Activated CD4-positive, alpha-beta T cell treated with anti-CD3 and anti-CD28 coated beads, Interleukin-2, amount 50 U/mL, for 4 hours (primary cell): ENCODE measurements around the gene RAB11FIP3.
"Not testable (repeated sequence)": the region's sequence is repeated elsewhere in the genome, so short reads cannot be mapped to it uniquely, and the experiment has no call there.

Source experiments
- DNase-seq, 2 experiments: peaks; one replicate each; pipeline ENCODE4 v3.0.0-alpha.2; 2020

Gene RAB11FIP3

DNA sequence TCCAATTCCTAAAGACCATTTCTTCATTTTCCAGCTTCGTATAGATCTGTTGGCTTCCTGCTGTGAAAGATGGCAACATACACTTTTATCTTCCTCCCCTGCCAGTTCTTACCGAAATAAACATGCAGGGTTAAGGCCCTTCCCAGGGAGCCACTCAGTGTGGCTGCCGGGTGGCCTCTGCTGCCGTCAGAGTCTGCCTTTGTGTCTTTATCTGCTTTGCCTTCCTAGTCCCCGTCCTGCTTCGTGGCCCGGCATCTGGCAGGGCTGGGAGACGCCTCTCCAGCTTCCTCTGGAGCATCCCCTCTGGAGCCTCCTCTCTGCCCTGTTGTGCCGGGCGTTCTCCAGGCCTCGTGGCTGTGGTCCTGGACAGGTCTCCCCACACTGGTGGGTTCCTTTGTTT is 71.8 kb downstream of the RAB11FIP3 start:
- no peak for DNase-seq

DNA sequence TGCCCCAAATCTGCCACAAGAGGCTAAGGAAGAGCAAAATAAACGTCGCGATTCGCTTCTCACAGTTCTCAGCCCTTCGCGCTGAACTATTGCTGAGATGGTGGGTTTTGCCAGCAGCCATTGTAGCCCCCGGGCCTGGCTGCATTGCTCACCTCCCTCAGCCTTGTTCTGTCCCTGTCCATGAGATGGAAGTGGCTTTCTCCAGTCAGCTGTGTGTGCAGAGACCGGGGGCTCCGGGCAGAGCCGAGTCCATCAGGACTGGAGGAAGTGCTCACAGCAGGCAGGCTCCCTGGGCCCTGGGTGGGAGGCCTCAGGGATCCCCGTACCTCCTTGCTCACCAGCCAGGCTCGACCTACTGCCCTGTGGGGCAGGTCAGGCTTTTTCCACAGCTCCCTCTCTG is 74.5 kb downstream of the RAB11FIP3 start:
- no peak for DNase-seq

DNA sequence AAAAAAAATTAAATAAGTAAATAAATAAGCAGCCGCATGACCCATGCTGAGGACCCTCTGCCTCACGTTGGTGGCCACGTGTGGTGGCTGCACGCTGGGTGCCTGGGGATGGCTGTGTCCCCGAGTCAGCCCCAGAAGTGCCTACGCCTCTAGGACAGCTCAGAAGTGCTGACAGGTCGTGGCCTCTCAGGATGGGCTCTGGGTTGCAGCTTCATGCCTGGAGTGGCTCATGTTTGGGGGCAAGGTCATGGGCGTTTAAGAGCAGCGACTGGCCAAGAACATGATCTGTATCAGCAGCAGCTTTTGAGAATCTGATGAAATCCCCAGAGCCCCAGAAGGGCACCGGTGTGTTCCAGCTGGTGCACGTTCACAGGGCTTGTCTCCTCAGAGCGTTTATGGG is 75.3 kb downstream of the RAB11FIP3 start:
- no peak for DNase-seq

DNA sequence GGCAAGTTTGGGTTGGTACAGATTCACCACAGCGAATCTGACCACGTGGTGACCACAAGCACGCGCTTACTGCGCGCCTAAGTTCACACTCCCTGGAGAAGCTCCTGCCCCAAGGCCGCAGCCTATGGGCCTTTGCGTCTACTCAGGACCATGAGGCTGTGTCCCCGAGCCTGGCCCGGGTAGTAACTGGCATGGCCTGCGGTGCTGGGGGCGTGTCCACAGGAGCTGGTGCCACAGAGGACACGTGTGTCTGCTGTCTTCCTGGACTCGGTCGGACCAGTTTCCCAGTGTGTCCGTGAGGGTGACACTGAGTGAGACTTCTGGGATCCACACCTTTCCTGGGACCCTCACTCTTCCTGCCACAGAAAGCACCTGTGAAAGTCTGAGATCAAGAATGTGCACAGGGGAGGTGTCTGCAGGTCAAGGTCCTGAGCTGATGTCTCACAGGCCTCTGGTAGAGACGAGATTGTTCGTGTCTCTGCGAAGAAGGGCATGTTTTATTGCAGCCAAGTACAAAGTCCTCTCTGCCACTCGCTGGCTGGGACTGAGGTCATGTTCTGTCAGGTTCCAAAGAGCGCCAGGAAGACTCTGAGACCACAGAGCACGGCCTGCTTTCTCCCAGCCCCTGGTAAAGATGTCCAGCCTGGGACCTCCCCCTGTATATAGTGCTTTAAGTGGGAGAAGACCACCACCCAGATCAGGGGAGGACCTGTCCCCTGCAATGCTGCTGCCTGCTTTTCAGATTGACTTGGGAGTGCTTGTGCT is 76.9 kb downstream of the RAB11FIP3 start:
- no peak for DNase-seq

DNA sequence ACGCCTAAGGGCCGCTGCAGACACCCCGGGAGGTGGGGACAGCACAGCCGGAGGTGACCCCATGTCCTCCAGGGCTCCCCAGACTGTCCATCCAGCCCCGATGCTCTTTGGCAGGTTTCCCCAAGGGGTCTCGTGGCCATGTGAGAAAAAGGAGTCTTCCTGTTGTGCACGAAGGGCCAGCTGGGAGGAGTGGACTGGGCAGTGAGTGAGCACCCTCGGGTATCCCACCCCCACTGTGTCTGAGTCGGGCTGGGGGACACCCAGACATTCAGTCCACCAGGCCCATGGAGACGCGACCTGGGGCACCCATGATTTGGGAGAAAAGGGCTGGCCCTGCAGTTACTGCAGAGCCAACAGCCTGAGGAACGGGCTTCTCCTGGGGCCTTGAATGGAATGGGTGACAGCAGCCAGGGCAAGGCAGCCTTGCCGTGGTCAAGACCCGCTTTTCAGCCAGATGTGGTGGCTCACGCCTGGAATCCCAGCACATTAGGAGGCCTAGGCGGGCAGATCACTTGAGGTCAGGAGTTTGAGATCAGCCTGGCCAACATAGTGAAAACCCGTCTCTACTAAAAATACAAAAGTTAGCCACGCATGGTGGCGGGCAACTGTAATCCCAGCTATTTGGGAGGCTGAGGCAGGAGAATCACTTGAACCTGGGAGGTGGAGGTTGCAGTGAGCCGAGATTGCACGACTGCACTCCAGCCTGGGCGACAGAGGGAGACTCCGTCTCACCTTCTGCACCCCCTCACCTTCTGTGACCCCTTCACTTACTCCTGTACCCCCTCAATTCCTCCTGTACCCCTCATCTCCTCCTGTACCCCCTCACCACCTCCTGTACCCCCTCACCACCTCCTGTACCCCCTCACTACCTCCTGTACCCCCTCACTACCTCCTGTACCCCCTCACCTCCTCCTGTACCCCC is 78.0 kb downstream of the RAB11FIP3 start:
- no peak for DNase-seq

DNA sequence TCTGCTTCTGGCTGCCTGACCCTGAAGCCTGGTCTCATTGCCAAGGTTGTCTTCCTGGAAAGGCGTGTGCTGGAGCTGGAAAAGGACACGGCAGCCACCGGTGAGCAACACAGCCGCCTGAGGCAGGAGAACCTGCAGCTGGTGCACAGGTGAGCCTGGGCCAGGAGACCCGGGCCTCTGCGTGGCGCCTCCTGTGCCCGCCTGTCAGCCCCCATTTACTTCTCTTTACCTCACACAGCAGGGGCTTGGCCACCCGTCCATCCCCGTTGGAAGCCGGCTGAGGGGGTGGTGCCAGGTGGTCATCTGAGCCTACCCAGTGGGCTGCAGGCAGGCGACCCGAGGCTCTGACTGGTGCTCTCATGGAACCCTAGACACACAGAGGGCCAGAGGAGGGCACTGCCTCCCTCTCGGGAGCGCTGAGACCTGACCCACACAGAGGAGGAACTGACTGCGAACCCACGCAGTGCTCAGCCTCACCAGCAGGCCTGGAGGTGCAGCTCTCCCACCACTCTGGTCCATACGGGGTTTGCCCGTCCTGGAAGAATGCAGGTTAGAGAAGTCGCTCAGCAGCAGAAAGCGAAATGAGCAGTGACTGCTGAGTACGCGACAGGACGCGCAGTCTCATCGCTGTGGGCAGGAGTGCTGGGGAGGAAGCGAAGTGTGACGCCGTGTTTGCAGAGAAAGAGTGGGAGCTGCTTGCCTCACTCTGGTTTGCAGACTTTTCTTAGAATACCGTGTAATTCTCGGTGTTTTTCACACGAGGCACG is 80.2 kb downstream of the RAB11FIP3 start:
- DNase-seq, result no peak

DNA sequence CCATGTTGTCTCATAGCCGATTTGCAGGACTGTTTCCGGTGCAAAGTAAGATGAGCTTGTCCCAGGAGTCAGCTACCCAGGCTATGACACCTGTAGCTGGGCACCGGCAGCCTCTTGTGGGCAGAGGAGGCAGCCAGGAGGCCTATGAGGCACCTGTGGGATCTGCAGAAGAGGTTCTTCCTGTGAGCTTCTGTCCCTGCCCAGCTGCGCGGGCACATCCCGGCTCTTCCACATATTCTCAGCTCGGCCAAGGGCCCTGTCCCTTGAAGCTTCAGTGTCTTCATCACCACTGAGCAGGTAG is 80.7 kb downstream of the RAB11FIP3 start:
- no peak for DNase-seq

DNA sequence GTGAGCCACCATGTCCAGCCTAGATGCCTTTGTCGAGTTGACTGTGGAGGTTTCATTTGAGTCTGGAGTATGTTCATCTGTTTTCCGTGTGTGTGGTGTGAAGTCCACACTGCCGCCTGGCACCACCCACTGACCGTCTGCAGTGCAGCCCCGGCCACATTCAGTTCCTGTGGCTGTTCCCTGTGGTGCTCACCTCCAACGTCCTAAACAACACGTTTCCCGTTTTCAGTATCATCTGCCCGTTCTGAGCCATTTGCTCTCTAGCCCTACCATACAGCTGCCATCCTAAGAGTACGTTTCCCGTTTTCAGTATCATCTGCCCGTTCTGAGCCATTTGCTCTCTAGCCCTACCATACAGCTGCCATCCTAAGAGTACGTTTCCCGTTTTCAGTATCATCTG is 82.1 kb downstream of the RAB11FIP3 start:
- DNase-seq, result not testable (repeated sequence)

DNA sequence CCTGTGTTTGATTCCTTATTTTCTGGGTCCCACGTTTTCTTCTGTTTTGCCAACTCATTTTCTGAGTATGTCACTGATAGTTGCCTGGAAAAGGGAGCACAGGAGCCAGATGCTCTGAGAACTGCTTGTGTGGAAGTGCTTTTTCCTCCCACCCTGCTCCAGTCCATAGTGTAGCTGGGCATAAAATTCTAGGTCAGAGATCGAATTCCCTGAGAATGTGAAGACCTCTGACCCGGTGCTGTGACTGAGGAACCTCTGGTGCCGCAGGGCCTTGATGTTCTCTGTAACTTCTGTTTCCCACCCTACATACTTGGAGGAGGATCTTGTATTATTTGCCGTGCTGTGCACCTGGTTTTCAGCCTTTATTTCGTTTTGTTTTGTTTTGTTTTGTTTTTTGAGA is 82.5 kb downstream of the RAB11FIP3 start:
- no peak for DNase-seq

DNA sequence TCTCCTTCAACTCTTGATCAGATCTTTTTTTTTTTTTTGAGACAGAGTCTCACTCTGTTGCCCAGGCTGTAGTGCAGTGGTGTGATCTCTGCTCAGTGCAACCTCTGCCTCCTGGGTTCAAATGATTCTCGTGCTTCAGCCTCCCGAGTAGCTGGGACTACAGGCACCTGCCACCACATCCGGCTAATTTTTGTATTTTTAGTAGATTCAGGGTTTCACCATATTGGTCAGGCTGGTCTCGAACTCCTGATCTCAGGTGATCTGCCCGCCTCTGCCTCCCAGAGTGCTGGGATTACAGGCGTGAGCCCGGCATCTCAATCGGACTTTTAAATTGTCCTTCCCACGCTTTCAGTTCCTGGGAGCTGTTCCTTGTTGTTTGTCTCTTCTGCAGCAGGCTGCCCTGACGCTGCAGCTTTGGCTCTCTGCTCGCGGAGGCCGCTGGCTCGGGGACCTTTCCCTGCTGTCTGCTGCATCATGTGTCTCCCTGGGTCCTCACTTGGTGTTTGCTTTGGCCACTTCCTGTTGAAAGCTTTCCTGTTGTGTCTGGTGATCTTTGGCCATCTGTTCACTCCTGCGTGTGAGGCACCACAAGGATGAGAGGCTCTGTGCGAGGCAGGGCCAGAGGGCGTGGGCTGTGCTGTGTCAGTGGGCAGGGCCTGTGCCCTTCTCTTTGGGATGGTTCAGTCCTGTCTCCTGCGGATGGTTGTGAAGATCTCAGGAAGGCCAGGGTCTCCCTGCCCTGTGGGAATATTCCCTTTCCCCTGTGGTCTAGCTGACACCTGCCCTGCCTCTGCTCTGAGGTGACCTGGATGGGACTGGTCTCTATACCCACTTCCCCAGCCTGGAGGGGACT is 83.7 kb downstream of the RAB11FIP3 start:
- DNase-seq, result no peak

DNA sequence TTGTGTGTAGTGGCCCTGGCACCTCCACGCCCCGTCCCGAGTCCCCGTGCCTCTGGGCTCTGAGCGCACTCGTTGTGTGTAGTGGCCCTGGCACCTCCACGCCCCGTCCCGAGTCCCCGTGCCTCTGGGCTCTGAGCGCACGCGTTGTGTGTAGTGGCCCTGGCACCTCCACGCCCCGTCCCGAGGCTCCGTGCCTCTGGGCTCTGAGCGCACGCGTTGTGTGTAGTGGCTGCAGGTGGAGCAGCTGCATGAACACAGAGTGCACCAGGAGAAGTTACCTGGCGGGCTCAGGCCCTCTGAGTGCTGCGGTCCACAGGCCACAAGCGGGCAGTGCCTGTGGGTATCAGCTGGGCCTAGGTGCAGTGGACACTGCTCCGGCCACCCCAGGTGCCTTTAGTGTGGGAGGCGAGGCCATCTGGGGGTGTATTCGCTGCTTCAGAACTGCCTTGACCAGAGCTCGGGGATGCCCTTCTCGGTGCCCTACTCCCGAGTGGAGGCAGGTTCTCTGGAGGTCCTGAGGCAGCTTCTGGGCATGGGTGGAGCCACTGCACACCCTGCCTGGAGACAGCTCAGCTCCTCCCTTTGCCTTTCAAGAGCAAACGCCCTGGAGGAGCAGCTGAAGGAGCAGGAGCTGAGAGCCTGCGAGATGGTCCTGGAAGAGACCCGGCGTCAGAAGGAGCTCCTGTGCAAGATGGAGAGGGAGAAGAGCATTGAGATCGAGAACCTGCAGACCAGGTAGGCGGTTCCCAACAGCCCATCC is 84.8 kb downstream of the RAB11FIP3 start:
- DNase-seq, result no peak

DNA sequence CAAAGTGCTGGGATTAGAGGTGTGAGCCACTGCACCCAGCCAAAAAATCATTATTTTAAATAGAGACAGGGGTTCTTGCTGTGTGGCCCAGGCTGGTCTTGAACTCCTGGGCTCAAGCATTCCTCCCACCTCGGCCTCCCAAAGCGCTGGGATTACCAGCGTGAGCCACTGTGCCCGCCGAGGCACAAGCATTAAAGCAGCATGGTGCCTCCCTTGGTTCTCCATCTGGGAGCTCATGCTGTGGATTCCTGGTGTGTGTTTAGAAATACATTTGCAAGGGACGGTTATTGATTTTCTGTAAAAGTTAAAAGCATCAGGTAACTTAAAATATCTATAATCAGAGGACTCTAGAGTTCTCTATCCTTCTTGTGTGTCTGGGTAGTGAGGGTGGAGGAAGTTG is 87.4 kb downstream of the RAB11FIP3 start:
- DNase-seq, result no peak

DNA sequence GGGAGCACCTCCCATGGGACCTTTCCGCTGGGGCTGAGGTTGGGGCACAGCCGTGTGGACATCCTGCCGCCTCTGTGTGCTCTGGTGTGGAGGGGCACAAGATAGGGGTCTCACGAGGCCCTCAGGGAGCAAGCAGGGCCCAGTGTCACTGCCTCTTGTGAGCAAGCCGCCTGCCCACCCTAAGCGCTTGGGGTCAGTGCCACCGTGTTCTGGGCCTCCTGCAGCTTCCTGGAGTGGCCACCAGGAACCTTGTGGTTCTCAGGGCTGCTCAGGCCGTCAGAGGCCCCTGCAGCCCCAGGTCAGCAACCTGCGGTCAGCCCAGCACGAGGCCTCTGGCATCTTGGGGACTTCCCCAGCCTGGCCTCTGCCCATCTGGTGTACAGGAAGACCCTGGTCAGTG is 88.5 kb downstream of the RAB11FIP3 start:
- no peak for DNase-seq

DNA sequence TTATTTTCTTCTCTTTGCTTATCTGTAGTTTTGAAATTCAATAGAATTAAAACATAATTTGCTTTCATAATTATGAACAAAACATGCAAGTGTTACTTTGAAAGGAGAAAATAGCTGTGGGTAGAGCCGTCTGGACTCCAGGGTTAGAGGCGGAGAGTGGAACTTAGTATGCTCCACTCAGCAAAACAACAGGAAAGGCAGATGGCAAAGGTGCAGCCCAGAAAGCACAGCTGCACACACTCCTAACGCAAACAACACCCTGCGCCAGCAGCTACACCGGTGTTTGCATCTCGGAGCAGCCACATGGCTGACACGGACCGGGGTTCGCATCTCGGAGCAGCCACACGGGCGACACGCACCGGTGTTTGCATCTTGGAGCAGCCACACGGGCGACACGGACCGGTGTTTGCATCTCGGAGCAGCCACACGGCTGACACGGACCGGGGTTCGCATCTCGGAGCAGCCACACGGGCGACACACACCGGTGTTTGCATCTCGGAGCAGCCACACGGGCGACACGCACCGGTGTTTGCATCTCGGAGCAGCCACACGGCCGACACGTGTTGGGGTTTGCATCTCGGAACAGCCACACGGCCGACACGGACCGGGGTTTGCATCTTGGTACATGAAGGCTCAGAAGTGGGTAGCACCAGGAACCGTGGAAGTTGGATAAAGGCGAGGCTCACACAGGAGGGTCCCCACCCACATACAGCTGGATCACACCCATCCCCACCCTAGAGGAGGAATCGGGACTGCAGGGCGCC is 89.9 kb downstream of the RAB11FIP3 start:
- DNase-seq, result no peak

DNA sequence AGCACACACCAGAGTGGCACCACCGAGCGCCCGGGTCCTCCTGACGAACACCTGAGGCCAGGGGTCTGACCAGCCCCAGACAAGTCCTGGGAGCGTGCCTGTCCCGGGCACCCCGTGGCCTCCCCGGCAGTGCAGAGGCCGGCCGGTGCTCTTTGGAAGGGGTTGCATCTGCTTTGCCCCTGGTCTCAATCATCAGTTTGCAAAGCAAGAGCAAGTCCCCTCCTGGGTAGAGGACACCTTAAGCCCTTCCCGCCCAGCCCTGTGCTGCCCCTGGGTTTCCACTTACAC is 90.4 kb downstream of the RAB11FIP3 start:
- no peak for DNase-seq

DNA sequence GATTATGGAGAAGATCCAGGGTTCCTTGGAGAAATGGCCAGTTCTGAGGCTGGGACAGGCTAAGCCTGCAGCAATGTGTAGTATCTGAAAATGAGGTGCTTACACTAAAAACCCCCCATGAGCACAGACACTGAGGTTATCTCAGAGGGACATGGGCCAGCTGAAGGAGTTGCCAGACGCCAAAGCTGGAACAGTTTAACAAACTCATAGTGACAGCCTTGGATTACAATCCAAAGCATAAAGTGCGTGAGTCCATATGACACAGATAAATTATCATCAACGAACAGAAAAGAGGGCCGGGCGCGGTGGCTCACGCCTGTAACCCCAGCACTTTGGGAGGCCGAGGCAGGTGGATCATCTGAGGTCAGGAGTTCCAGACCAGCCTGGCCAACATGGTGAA is 90.9 kb downstream of the RAB11FIP3 start:
- DNase-seq, result no peak

DNA sequence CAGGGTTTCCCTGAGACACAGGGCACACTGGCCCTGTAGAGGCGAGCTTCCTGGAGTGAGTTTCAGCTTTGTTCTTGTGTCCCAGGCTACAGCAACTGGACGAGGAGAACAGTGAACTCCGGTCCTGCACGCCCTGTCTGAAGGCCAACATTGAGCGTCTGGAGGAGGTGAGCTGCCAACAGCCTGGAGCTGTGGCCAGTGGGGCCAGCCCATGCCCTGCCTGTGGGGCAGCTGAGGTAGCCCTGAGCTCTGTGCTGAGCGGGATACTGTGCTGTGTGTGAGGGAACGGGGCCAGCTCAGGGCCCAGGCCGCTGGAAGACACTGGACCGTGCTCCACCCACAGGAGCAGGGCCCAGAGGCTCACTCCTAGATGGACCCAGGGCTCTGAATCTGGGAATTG is 93.4 kb downstream of the RAB11FIP3 start:
- DNase-seq, result no peak

DNA sequence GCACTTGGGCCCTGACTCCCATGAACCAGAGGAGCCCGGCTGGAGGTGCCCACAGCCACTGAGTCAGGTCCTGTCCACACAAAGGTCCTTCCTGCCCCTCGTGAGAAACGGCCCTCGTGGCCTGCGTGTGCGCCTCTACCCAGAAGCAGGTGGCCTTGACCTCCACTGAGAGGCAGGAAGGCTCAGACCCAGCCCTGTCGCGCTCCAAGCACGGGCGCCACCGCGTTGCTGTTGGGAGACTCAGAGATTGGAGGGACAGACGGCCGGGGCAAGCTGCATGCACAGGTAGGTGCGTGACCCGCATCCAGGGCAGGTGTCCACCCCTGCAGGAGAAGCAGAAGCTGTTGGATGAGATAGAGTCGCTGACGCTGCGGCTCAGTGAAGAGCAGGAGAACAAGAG is 94.0 kb downstream of the RAB11FIP3 start:
- DNase-seq, result no peak

DNA sequence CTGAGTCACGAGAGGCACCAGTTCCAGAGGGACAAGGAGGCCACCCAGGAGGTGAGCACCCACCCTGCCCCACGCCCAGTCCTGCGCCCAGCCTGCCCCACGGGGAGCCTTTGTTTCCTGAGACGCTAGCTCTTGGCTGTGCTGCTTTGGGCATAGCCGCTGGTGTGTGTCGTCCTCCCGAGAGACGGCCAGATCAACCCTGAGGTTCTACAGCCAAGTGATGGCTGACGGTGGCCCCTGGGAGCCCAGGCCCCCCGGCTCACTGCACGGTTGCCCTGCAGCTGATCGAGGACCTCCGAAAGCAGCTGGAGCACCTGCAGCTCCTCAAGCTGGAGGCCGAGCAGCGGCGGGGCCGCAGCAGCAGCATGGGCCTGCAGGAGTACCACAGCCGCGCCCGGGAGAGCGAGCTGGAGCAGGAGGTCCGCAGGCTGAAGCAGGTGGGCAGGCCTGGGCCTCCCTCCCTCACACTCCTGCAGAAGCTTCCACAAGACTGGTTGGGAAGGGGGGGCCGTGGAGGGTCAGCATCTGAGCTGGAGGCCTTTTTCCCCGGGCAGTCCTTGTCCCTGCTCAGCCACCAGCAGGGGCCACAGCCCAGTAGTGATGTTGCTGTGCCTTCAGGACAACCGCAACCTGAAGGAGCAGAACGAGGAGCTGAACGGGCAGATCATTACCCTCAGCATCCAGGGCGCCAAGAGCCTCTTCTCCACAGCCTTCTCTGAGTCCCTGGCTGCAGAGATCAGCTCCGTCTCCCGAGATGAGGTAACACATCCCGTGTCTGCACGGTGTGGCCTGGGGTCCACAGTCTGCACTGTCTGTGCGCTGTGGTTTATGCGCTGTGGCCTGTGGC is 94.6 kb downstream of the RAB11FIP3 start:
- DNase-seq, result no peak

DNA sequence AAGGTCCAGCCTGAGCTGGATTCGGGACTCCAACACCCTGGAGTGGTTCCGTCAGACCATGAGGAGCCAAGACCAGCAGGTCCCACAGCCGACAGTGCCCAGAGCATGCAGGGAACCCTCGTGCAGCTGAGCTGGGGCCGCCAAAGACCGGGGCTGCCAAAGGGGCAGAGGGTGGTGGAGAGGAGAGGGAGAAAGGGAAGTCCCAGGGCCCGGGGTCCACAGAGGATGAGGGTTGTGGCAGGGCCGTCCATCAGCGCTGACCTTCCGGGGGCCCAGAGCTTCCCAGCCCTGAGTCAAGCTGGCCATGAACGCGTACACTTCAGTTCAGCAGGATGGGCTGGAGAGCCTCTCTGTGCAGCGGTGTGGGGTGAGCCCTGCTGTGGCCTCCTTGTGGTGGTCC is 95.4 kb downstream of the RAB11FIP3 start:
- DNase-seq, result no peak
